K562 (cell line): ENCODE data around the gene PPFIA3. TPM values are rescaled to one million over a fixed set of nuclear protein-coding genes. Genes with fewer than 3 reads are reported as not detected.
A peak's percentile ranks its signal among the peaks of the same experiment; 100 is the strongest.

Source experiments
- CBFA2T3 ChIP-seq: fragments of 450-650 bp; IDR thresholded peaks from 2 replicates; pipeline ENCODE4 v1.6.1; 2017
- CEBPB ChIP-seq: fragments of 450-650 bp; IDR thresholded peaks from 2 replicates; pipeline ENCODE4 v1.6.1; 2016; ENCODE audit warnings: missing genetic modification characterization, missing compliant biosample characterization
- CLOCK ChIP-seq: fragments of 250-450 bp; sonication (Bioruptor Pico); IDR thresholded peaks from 2 replicates; pipeline ENCODE4 v1.4.0; 2020; ENCODE audit warnings: mild to moderate bottlenecking, moderate library complexity, borderline replicate concordance
- CREB5 ChIP-seq: fragments of 250-450 bp; sonication (Bioruptor Pico); IDR thresholded peaks from 2 replicates; pipeline ENCODE4 v1.5.0; 2020; ENCODE audit warnings: mild to moderate bottlenecking
- EZH2 ChIP-seq: IDR thresholded peaks from 2 replicates; pipeline ENCODE4 v1.6.1; 2012; ENCODE audit warnings: low read depth, mild to moderate bottlenecking, inconsistent platforms, low read length, borderline replicate concordance
- FOSL1 ChIP-seq: fragments of 200-800 bp; sonication (Bioruptor generic); conservative IDR thresholded peaks from 2 replicates; pipeline ENCODE4 v1.6.1; 2016; ENCODE audit warnings: missing genetic modification characterization, missing compliant biosample characterization
- FOXK1 ChIP-seq: sonication (generic); formaldehyde crosslinking; IDR thresholded peaks from 2 replicates; pipeline ENCODE4 v1.8.0; 2022; ENCODE audit warnings: missing genetic modification reagents, mild to moderate bottlenecking, borderline replicate concordance
- FOXM1 ChIP-seq, 2 experiments: fragments of 450-650 bp in 1 of 2; sonication (generic) in 1 of 2; formaldehyde crosslinking in 1 of 2; IDR thresholded peaks; 2 replicates each; pipeline versions ENCODE4 v1.6.1 to v1.9.0; 2017 to 2022; ENCODE audit warnings: low read depth in 2 of 2, mild to moderate bottlenecking in 2 of 2, missing genetic modification reagents in 1 of 2, moderate library complexity in 1 of 2
- FOXP1 ChIP-seq: sonication (generic); formaldehyde crosslinking; IDR thresholded peaks from 2 replicates; pipeline ENCODE4 v1.8.0; 2022; ENCODE audit warnings: mild to moderate bottlenecking, missing genetic modification reagents
- GTF2F1 ChIP-seq: IDR thresholded peaks from 2 replicates; pipeline ENCODE4 v1.6.1; 2011; ENCODE audit warnings: low read depth, low read length, improper control_type of control experiment
- JUND ChIP-seq, 2 experiments: IDR thresholded peaks; 2 replicates in 1 of 2; 3 replicates in 1 of 2; pipeline ENCODE4 v1.6.1; 2011; ENCODE audit warnings: borderline replicate concordance in 2 of 2, low read depth in 2 of 2, low read length in 2 of 2, improper control_type of control experiment in 1 of 2, missing biosample characterization in 1 of 2, missing genetic modification characterization in 1 of 2, missing genetic modification reagents in 1 of 2
- LARP7 ChIP-seq: fragments of 450-650 bp; IDR thresholded peaks from 2 replicates; pipeline ENCODE4 v1.6.1; 2016
- MCM7 ChIP-seq, 2 experiments: fragments of 450-650 bp; IDR thresholded peaks; 2 replicates each; pipeline ENCODE4 v1.6.1; 2016 to 2018
- MEF2D ChIP-seq: conservative IDR thresholded peaks from 2 replicates; pipeline ENCODE4 v1.6.1; 2016; ENCODE audit warnings: low read depth, missing genetic modification characterization, missing compliant biosample characterization
- NFIX ChIP-seq: fragments of 250-450 bp; sonication (Bioruptor Pico); IDR thresholded peaks from 2 replicates; pipeline ENCODE4 v1.4.0; 2020; ENCODE audit warnings: low read depth, mild to moderate bottlenecking, moderate library complexity
- PKNOX1 ChIP-seq: fragments of 450-650 bp; IDR thresholded peaks from 2 replicates; pipeline ENCODE4 v1.6.1; 2016
- PURB ChIP-seq: sonication (generic); formaldehyde crosslinking; IDR thresholded peaks from 2 replicates; pipeline ENCODE4 v1.9.0; 2021; ENCODE audit warnings: low read depth, mild to moderate bottlenecking, missing genetic modification reagents
- RBM22 ChIP-seq: fragments of 200-400 bp; formaldehyde crosslinking; IDR thresholded peaks from 2 replicates; pipeline ENCODE4 v1.6.1; 2018; ENCODE audit warnings: low read length, low read depth; ENCODE audit not compliant: poor library complexity, severe bottlenecking
- SAFB2 ChIP-seq: fragments of 200-400 bp; formaldehyde crosslinking; IDR thresholded peaks from 2 replicates; pipeline ENCODE4 v1.6.1; 2018; ENCODE audit warnings: borderline replicate concordance, low read length, low read depth, moderate library complexity; ENCODE audit not compliant: severe bottlenecking
- TCF7L2 ChIP-seq: fragments of 150-350 bp; IDR thresholded peaks from 2 replicates; pipeline ENCODE4 v1.6.1; 2016; ENCODE audit warnings: low read depth, mild to moderate bottlenecking, low read length, moderate library complexity
- ZFX ChIP-seq: sonication (generic); formaldehyde crosslinking; IDR thresholded peaks from 2 replicates; pipeline ENCODE4 v1.8.0; 2022; ENCODE audit warnings: mild to moderate bottlenecking, missing genetic modification reagents, moderate library complexity
- ZNF316 ChIP-seq: fragments of 450-650 bp; IDR thresholded peaks from 2 replicates; pipeline ENCODE4 v1.6.1; 2016
- ZNF695 ChIP-seq: fragments of 450-650 bp; formaldehyde crosslinking; IDR thresholded peaks from 2 replicates; pipeline ENCODE4 v1.4.0; 2020; ENCODE audit warnings: mild to moderate bottlenecking, moderate library complexity
- ZNF76 ChIP-seq: fragments of 250-450 bp; sonication (Bioruptor Pico); IDR thresholded peaks from 2 replicates; pipeline ENCODE4 v1.4.0; 2020; ENCODE audit warnings: mild to moderate bottlenecking, moderate library complexity, borderline replicate concordance
- polyA plus RNA-seq, 8 experiments: library from polyadenylated mRNA; depleted of rRNA in 4 of 8; stranded (reverse) in 5 of 8; unstranded in 3 of 8; fragments of >200 nt; fragmentation: Nextera tagmentation in 2 of 8; fragmentation: Illumina TruSeq in 1 of 8; extraction: Ambion mirVana in 2 of 8; extraction: Trizol in 1 of 8; gene quantifications; 2 replicates each; pipeline versions ENCODE4 v1.2.1 to v1.2.3, GENCODE V29; 2011 to 2014; ENCODE audit warnings: inconsistent platforms in 1 of 8, missing spikeins in 1 of 8
- total RNA-seq, 7 experiments: library from RNA; depleted of rRNA in 6 of 7; stranded (reverse); fragments of >200 nt in 6 of 7; fragmentation: Illumina TruSeq in 2 of 7; extraction: Trizol in 2 of 7; gene quantifications; 2 replicates each; pipeline versions ENCODE4 v1.2.1 to v1.2.3, GENCODE V29; 2011 to 2021; ENCODE audit warnings: low replicate concordance in 1 of 7

Gene PPFIA3
- total and polyA plus RNA-seq, 9 of the 15 experiments (the other 6 are each of a cell fraction or from before 2014, with no cell fraction given), result 0.10 to 53.0 (median 17.6) TPM

GRCh38 chr19:49116544-49116943 lies 2.8 kb upstream of the PPFIA3 start (continued):
- TF ChIP-seq CLOCK (CRISPR knock-in tag), result no peak
- TF ChIP-seq FOXM1 (IDR thresholded peaks at IDR 0.05; ENCODE audit: low read depth), result no peak
- TF ChIP-seq FOXM1 (CRISPR knock-in tag; IDR thresholded peaks at IDR 0.05; ENCODE audit: low read depth), result no peak
- TF ChIP-seq PKNOX1, result peak; percentile 40; the same call in 1 of the 2 replicates
- TF ChIP-seq FOSL1 (tag), result no peak
- TF ChIP-seq GTF2F1, result no peak
- no peak for TF ChIP-seq MCM7 (IDR thresholded peaks at IDR 0.05)
- TF ChIP-seq PURB (CRISPR knock-in tag), result no peak
- TF ChIP-seq ZNF316, result 0 out of 2 replicates have a peak, but pooled peaks have one; percentile 17
- TF ChIP-seq CBFA2T3, result 0 out of 2 replicates have a peak, but pooled peaks have one; percentile 10
- peak; percentile 41; the same call in 1 of the 2 replicates for TF ChIP-seq ZFX (CRISPR knock-in tag)
- no peak for TF ChIP-seq ZNF76 (CRISPR knock-in tag)
- no peak for TF ChIP-seq FOXP1
- TF ChIP-seq TCF7L2, result no peak
- peak; percentile 80 for TF ChIP-seq CEBPB (tag)
- no peak for TF ChIP-seq RBM22
- TF ChIP-seq FOXK1 (CRISPR knock-in tag), result peak; percentile 74; the same call in 1 of the 2 replicates
- TF ChIP-seq EZH2, result no peak
- no peak for TF ChIP-seq MEF2D (tag)
- no peak for TF ChIP-seq CREB5 (CRISPR knock-in tag)
- TF ChIP-seq ZNF695 (CRISPR knock-in tag), result no peak
- TF ChIP-seq SAFB2, result no peak
- no peak for TF ChIP-seq LARP7
- TF ChIP-seq NFIX (CRISPR knock-in tag), result no peak
- no peak for TF ChIP-seq JUND (IDR thresholded peaks at IDR 0.05; ENCODE audit: borderline replicate concordance, low read depth, low read length)
- no peak for TF ChIP-seq JUND (tag; IDR thresholded peaks at IDR 0.05; ENCODE audit: borderline replicate concordance, low read depth, low read length)
